Fibroblast of mammary gland (primary cell): ENCODE results near the gene ZSCAN20.
A peak's percentile ranks its signal among the peaks of the same experiment; 100 is the strongest.

Experiments used
- DNase-seq: peaks from one replicate; pipeline ENCODE4 v3.0.0-alpha.2; 2010; ENCODE audit warnings: low read depth
- H3K4me3 ChIP-seq: 2 replicates; pipeline ENCODE4 v1.5.1; 2011; ENCODE audit warnings: low read depth, mild to moderate bottlenecking, low read length, moderate library complexity; ENCODE audit not compliant: control insufficient read depth
- CTCF ChIP-seq: conservative IDR thresholded peaks from 2 replicates; pipeline ENCODE4 v1.5.1; 2011; ENCODE audit warnings: low read depth, low read length, inconsistent platforms; ENCODE audit not compliant: control insufficient read depth, insufficient read depth

Gene ZSCAN20

GRCh38 chr1:33429332-33429731 is 43.1 kb upstream of the ZSCAN20 start:
- peak overlapping the region; percentile 84 for H3K4me3 ChIP-seq
- DNase-seq: no peak
- TF ChIP-seq CTCF: no peak

- DNase-seq: no peak
- H3K4me3 ChIP-seq: peak overlapping the region; percentile 84
- TF ChIP-seq CTCF: no peak
Measured at GRCh38 chr1:33429856-33430691, 42.4 kb upstream of the ZSCAN20 start.

- DNase-seq: peak; percentile 93
- TF ChIP-seq CTCF: no peak
- peak within 1 kb of the TSS; percentile 84 for H3K4me3 ChIP-seq
Measured at GRCh38 chr1:33430692-33431593, 41.5 kb upstream of the ZSCAN20 start, which contains the start of gene PHC2. Gene PHC2 (minus strand): TSS chr1:33431095. CDS start chr1:33375539, 55,556 bp downstream.

- no peak for TF ChIP-seq CTCF
- H3K4me3 ChIP-seq: no peak overlapping the region
- DNase-seq: peak; percentile 100
Measured at GRCh38 chr1:33433509-33434362, 38.7 kb upstream of the ZSCAN20 start.

- DNase-seq: no peak
- no peak for TF ChIP-seq CTCF
- no peak overlapping the region for H3K4me3 ChIP-seq
Measured at GRCh38 chr1:33434363-33434750, 38.1 kb upstream of the ZSCAN20 start.
